SK-N-SH (cell line): ENCODE measurements around the gene NSA2.
"Not testable (repeated sequence)": the region's sequence is repeated elsewhere in the genome, so short reads cannot be mapped to it uniquely, and the experiment has no call there.

Experiments
- ELF1 ChIP-seq: IDR thresholded peaks from 2 replicates; pipeline ENCODE4 v1.4.0; 2012
- EP300 ChIP-seq, 2 experiments: IDR thresholded peaks; 2 replicates each; pipeline versions ENCODE4 v1.4.0 to v1.6.1; 2012; ENCODE audit warnings: borderline replicate concordance in 1 of 2, low read depth in 1 of 2, low read length in 1 of 2
- FOXM1 ChIP-seq: IDR thresholded peaks from 2 replicates; pipeline ENCODE4 v1.4.0; 2012; ENCODE audit warnings: low read depth, mild to moderate bottlenecking
- POLR2AphosphoS5 ChIP-seq: IDR thresholded peaks from 2 replicates; pipeline ENCODE4 v1.6.1; 2012; ENCODE audit warnings: low read depth, low read length
- REST ChIP-seq: IDR thresholded peaks from 2 replicates; pipeline ENCODE4 v1.6.1; 2012; ENCODE audit warnings: mild to moderate bottlenecking, low read depth, low read length, moderate library complexity
- RFX5 ChIP-seq: IDR thresholded peaks from 2 replicates; pipeline ENCODE4 v1.6.1; 2012; ENCODE audit warnings: mild to moderate bottlenecking, improper control_type of control experiment, low read length
- SMC3 ChIP-seq: IDR thresholded peaks from 2 replicates; pipeline ENCODE4 v1.6.1; 2012; ENCODE audit warnings: low read depth, low read length, improper control_type of control experiment
- TF ChIP-seq, protein P1 (sequence below): fragments of 200-600 bp; sonication (generic); IDR thresholded peaks from 2 replicates; pipeline ENCODE4 v1.6.1; 2017; ENCODE audit warnings: antibody characterized with exemption, mild to moderate bottlenecking, moderate library complexity

GRCh38 chr5:74791669-74792068 lies 24.6 kb downstream of the NSA2 start:
- TF ChIP-seq, protein P1, sequence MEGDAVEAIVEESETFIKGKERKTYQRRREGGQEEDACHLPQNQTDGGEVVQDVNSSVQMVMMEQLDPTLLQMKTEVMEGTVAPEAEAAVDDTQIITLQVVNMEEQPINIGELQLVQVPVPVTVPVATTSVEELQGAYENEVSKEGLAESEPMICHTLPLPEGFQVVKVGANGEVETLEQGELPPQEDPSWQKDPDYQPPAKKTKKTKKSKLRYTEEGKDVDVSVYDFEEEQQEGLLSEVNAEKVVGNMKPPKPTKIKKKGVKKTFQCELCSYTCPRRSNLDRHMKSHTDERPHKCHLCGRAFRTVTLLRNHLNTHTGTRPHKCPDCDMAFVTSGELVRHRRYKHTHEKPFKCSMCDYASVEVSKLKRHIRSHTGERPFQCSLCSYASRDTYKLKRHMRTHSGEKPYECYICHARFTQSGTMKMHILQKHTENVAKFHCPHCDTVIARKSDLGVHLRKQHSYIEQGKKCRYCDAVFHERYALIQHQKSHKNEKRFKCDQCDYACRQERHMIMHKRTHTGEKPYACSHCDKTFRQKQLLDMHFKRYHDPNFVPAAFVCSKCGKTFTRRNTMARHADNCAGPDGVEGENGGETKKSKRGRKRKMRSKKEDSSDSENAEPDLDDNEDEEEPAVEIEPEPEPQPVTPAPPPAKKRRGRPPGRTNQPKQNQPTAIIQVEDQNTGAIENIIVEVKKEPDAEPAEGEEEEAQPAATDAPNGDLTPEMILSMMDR, result not testable (repeated sequence)
- not testable (repeated sequence) for TF ChIP-seq FOXM1; EP300 (IDR thresholded peaks at IDR 0.05; ENCODE audit: borderline replicate concordance in 1 of 2, low read depth in 1 of 2, low read length in 1 of 2); REST; POLR2AphosphoS5; RFX5; ELF1; SMC3
